OCI-LY1 (cell line): ENCODE results near the gene LUC7L2.

Source experiments
- CTCF ChIP-seq: fragments of 200-600 bp; sonication (generic), shearing (Covaris generic); IDR thresholded peaks from 2 replicates; pipeline ENCODE4 v1.5.1; 2017; ENCODE audit warnings: mild to moderate bottlenecking, antibody characterized with exemption, low read length, moderate library complexity, mixed read lengths
- EZH2 ChIP-seq: fragments of 200-600 bp; sonication (generic), shearing (Covaris generic); IDR thresholded peaks from 2 replicates; pipeline ENCODE4 v1.8.0; 2017; ENCODE audit warnings: borderline replicate concordance, mixed run types, mild to moderate bottlenecking, antibody characterized with exemption, low read length, moderate library complexity, mixed read lengths

- TF ChIP-seq CTCF: no peak
- no peak for TF ChIP-seq EZH2
Measured at GRCh38 chr7:139396323-139396951, 36.7 kb downstream of the LUC7L2 start.
